Activated CD8-positive, alpha-beta T cell treated with anti-CD3 and anti-CD28 coated beads for 36 hours (primary cell): Measurements from ENCODE around the gene FAM47E. TPM values are rescaled to one million over a fixed set of nuclear protein-coding genes. Genes with fewer than 3 reads are reported as not detected.

Experiments
- ATAC-seq: fragments of 200-7000 bp; cut with Tn5 transposase; one replicate; pipeline ENCODE4 v1.10.0; 2021; ENCODE audit warnings: mild to moderate bottlenecking, moderate library complexity
- CTCF ChIA-PET: fragments of 350-600 bp; sonication (Branson Sonifier 250); formaldehyde crosslinking; loops from one replicate; lab custom pipeline; 2021; ENCODE audit warnings: antibody characterized with exemption; lab: Charles Lee
- POLR2A ChIA-PET: fragments of 350-600 bp; sonication (Branson Sonifier 250); formaldehyde crosslinking; loops from one replicate; lab custom pipeline; 2021; ENCODE audit warnings: antibody characterized with exemption; lab: Charles Lee
- DNase-seq: peaks from one replicate; pipeline ENCODE4 v3.0.0-alpha.2; 2020
- H3K27ac Mint-ChIP-seq: one replicate; pipeline ENCODE4 v1.8.0; 2021; ENCODE audit warnings: mild to moderate bottlenecking, mixed read lengths
- H3K27me3 Mint-ChIP-seq: one replicate; pipeline ENCODE4 v1.8.0; 2021; ENCODE audit warnings: mixed read lengths
- H3K36me3 Mint-ChIP-seq: one replicate; pipeline ENCODE4 v1.8.0; 2021; ENCODE audit warnings: low read depth, mixed read lengths
- H3K4me1 Mint-ChIP-seq: one replicate; pipeline ENCODE4 v1.8.0; 2021; ENCODE audit warnings: low read depth, mixed read lengths
- H3K4me3 Mint-ChIP-seq: one replicate; pipeline ENCODE4 v1.8.0; 2021; ENCODE audit warnings: mild to moderate bottlenecking, moderate library complexity, mixed read lengths
- H3K9me3 Mint-ChIP-seq: one replicate; pipeline ENCODE4 v1.8.0; 2021; ENCODE audit warnings: mixed read lengths
- intact Hi-C: fragments of 100-400 bp; cut with micrococcal nuclease; formaldehyde crosslinking; loops from one replicate; pipeline ENCODE4 v1.10.0; 2022
- total RNA-seq, 2 experiments: library from RNA; stranded (reverse); gene quantifications; one replicate each; pipeline ENCODE4 v1.2.3, GENCODE V29; 2021
- TF ChIP-seq, protein P1 (sequence below): fragments of 200-600 bp; IDR thresholded peaks from one replicate; pipeline ENCODE4 v1.8.0; 2022; ENCODE audit warnings: antibody characterized with exemption, mild to moderate bottlenecking

Gene FAM47E
- total RNA-seq, 2 experiments from 2014 or later, result not detected

DNA sequence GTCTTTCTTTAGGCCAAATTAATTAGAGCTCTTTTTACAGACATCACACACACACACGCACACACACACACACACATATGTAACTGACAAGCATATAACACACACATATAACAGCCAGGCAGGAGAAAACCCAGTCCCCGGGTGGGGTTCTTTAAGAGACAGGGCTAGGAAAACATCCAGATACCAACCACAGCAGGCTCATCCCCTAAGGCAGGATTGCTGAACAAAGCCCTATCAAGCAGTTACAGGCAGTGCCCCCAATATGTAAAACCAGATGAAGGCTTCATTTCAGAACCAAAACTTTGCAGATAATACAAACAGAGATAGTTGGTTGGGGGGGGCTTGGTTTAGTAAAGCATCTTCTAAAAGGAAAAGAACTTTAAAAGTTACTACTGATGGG is 18.0 kb upstream of the FAM47E start:
- Mint-ChIP-seq H3K4me1 (no peaks in the 10 kb centered on the region), H3K9me3 (peaks cover 12% of the 10 kb centered on the region), H3K36me3 (peaks cover 4% of the 10 kb centered on the region), H3K27ac (no peak overlapping the region), H3K27me3 (no peaks in the 10 kb centered on the region), H3K4me3 (no peak overlapping the region)
- ChIA-PET CTCF (no interaction called here), POLR2A (no interaction called here)
- intact Hi-C loops, result no loop called here
- DNase-seq (no peak), ATAC-seq (no peak)
- TF ChIP-seq, protein P1, sequence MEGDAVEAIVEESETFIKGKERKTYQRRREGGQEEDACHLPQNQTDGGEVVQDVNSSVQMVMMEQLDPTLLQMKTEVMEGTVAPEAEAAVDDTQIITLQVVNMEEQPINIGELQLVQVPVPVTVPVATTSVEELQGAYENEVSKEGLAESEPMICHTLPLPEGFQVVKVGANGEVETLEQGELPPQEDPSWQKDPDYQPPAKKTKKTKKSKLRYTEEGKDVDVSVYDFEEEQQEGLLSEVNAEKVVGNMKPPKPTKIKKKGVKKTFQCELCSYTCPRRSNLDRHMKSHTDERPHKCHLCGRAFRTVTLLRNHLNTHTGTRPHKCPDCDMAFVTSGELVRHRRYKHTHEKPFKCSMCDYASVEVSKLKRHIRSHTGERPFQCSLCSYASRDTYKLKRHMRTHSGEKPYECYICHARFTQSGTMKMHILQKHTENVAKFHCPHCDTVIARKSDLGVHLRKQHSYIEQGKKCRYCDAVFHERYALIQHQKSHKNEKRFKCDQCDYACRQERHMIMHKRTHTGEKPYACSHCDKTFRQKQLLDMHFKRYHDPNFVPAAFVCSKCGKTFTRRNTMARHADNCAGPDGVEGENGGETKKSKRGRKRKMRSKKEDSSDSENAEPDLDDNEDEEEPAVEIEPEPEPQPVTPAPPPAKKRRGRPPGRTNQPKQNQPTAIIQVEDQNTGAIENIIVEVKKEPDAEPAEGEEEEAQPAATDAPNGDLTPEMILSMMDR, result no peak

DNA sequence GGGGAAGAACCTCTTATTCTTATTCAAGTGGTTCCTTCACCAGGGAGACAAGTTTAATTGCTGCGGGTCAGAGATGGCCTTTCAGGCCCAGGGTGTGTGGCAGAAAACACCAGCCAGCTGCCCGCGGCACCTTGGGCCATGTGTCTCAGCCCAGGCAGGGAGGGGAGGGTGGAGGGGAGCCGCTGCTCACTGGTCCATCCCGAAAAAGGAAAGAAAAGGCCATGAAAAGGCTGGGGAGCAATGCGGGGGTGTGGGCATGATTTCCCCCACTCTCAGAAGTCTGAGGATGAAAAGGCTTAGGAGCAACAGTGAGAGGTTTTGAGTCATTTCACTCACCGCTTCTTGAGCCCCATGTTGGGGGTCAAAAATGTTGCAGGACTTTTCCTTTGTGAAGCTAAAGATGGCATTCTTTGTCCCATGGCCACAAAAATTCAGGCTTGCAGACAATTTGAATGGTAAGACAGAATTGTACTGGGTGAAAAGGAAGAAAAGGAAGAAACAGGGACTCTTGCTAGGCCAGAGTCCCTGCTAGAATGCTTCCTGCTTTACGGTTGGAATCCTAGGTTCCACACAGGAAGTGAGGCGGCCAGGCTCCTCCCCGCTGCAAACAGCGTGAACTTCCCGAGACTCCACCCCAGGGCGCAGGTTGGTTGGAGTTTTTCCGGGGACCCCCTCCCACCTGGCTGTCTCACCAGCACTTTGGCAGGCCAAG is 17.4 kb upstream of the FAM47E start:
- POLR2A ChIA-PET, result no interaction called here
- H3K4me1 Mint-ChIP-seq, result no peaks in the 10 kb centered on the region
- CTCF ChIA-PET, result no interaction called here
- peaks cover 1% of the 10 kb centered on the region for H3K36me3 Mint-ChIP-seq
- no peaks in the 10 kb centered on the region for H3K27me3 Mint-ChIP-seq
- DNase-seq, result no peak
- peaks cover 6% of the 10 kb centered on the region for H3K9me3 Mint-ChIP-seq
- H3K4me3 Mint-ChIP-seq, result no peak overlapping the region
- H3K27ac Mint-ChIP-seq, result no peak overlapping the region
- TF ChIP-seq, protein P1, result no peak
- intact Hi-C loops, result no loop called here
- ATAC-seq, result no peak

DNA sequence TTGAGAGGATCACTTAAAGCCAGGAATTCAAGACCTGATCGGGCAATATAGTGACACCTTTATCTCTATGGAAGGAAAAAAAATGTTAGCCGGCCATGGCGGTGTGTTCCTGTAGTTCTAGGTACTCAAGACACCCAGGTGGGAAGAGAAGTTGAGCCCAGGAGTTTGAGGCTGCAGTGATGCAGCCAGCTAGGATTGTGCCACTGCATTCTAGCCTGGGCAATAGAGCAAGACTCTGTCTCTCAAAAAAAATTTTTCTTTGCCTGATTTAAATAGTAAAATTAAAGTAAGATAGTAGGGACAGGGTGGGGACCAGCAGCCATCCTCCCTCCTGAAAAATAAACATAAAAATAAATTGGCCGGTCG is 16.9 kb upstream of the FAM47E start:
- ATAC-seq (no peak), DNase-seq (no peak)
- H3K36me3 Mint-ChIP-seq, result no peaks in the 10 kb centered on the region
- intact Hi-C loops, result no loop called here
- H3K27ac Mint-ChIP-seq, result no peak overlapping the region
- no peaks in the 10 kb centered on the region for H3K4me1 Mint-ChIP-seq
- H3K4me3 Mint-ChIP-seq, result no peak overlapping the region
- TF ChIP-seq, protein P1, result no peak
- CTCF ChIA-PET, result interaction anchor here (1.2 kb wide), 1 partner anchor 44 kb away, joined by 3 read pairs; no protein-coding TSS in a partner anchor
- H3K9me3 Mint-ChIP-seq, result peaks cover 2% of the 10 kb centered on the region
- H3K27me3 Mint-ChIP-seq, result no peaks in the 10 kb centered on the region
- POLR2A ChIA-PET, result no interaction called here

DNA sequence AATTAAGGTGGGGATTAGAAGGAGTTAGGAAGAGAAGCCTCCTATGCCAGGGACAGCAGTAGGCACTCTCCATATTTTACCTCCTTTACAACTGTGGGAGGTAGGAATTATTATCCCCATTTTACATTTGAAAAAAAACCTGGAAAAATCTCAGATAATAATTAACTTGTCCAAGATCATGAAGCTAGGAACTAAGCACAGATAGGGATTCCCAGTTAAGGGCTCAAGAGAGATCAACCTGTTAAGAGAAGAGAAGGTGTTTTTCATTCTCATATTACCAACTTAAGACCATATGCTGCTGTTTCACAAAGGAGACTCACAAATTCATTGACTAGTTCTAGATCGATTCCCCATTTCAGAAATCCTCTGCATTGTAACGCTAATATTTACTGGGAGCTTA is 16.1 kb upstream of the FAM47E start:
- ChIA-PET POLR2A (no interaction called here), CTCF (interaction anchor here (1.2 to 1.5 kb wide), 3 partner anchors 44 to 143 kb away, joined by 3 to 4 read pairs (median 3); no protein-coding TSS in a partner anchor)
- peaks cover 9% of the 10 kb centered on the region for H3K9me3 Mint-ChIP-seq
- no peak overlapping the region for H3K27ac Mint-ChIP-seq
- intact Hi-C loops, result no loop called here
- ATAC-seq (no peak), DNase-seq (no peak)
- H3K4me3 Mint-ChIP-seq, result no peak overlapping the region
- no peaks in the 10 kb centered on the region for H3K36me3 Mint-ChIP-seq
- no peaks in the 10 kb centered on the region for H3K4me1 Mint-ChIP-seq
- no peaks in the 10 kb centered on the region for H3K27me3 Mint-ChIP-seq
- TF ChIP-seq, protein P1, result no peak

DNA sequence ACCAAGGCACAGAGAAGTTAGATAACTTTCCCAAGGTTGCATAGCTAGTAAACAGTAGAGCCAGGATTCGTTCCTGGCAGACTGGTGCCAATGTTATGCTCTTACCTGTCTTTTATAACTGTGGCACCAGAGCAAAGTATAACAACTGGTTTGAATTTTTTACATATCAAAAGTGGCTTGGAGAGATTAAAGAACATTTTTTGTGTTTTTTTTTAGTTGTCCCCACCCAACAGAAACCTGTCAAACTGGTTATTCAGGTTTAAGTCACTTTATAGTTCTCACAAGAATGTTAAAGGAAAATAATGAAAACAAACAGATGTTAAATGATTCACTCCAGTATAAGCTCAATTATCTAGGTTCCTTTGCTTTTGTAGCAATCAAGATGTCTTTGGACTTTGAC is 15.6 kb upstream of the FAM47E start:
- H3K9me3 Mint-ChIP-seq, result peaks cover 14% of the 10 kb centered on the region
- intact Hi-C loops, result no loop called here
- H3K4me1 Mint-ChIP-seq, result no peaks in the 10 kb centered on the region
- TF ChIP-seq, protein P1, result no peak
- DNase-seq, result no peak
- no peaks in the 10 kb centered on the region for H3K36me3 Mint-ChIP-seq
- no peak overlapping the region for H3K4me3 Mint-ChIP-seq
- ATAC-seq, result no peak
- H3K27ac Mint-ChIP-seq, result no peak overlapping the region
- H3K27me3 Mint-ChIP-seq, result no peaks in the 10 kb centered on the region
- POLR2A ChIA-PET, result no interaction called here
- CTCF ChIA-PET, result interaction anchor here (1.2 to 1.5 kb wide), 3 partner anchors 43 to 142 kb away, joined by 3 to 4 read pairs (median 3); no protein-coding TSS in a partner anchor
